OCI-LY1 (cell line): ENCODE results near the gene SNTB2.

Source experiments
- H2AFZ ChIP-seq: fragments of 200-600 bp; sonication (generic), shearing (Covaris generic); 2 replicates; pipeline ENCODE4 v1.6.0; 2014; ENCODE audit warnings: antibody characterized with exemption, mild to moderate bottlenecking, low read length
- H3F3A ChIP-seq: fragments of 200-600 bp; sonication (generic), shearing (Covaris generic); 2 replicates; pipeline ENCODE4 v1.6.0; 2014; ENCODE audit warnings: mild to moderate bottlenecking, antibody characterized with exemption, low read length, moderate library complexity; ENCODE audit not compliant: insufficient read depth
- H3K27ac ChIP-seq: fragments of 200-600 bp; sonication (generic); 2 replicates; pipeline ENCODE4 v1.5.1; 2014; ENCODE audit warnings: low read length, mixed run types, mild to moderate bottlenecking, low read depth; ENCODE audit not compliant: poor library complexity, severe bottlenecking
- H3K27me3 ChIP-seq: fragments of 200-600 bp; sonication (generic); 2 replicates; pipeline ENCODE4 v1.6.0; 2014; ENCODE audit warnings: antibody characterized with exemption, mild to moderate bottlenecking, low read length, moderate library complexity; ENCODE audit not compliant: insufficient read depth
- H3K36me3 ChIP-seq: fragments of 200-600 bp; sonication (generic); 2 replicates; pipeline ENCODE4 v1.6.1; 2014; ENCODE audit warnings: mild to moderate bottlenecking, antibody characterized with exemption, low read length, moderate library complexity, mixed read lengths; ENCODE audit not compliant: insufficient read depth
- H3K4me1 ChIP-seq: fragments of 200-600 bp; sonication (generic); 2 replicates; pipeline ENCODE4 v1.5.1; 2014; ENCODE audit warnings: mild to moderate bottlenecking, low read length, moderate library complexity; ENCODE audit not compliant: insufficient read depth, severe bottlenecking
- H3K4me2 ChIP-seq: fragments of 200-600 bp; sonication (generic), shearing (Covaris generic); 2 replicates; pipeline ENCODE4 v1.6.1; 2014; ENCODE audit warnings: low read length
- H3K4me3 ChIP-seq: fragments of 200-600 bp; sonication (generic); 2 replicates; pipeline ENCODE4 v1.5.1; 2014; ENCODE audit warnings: low read length, low read depth, mild to moderate bottlenecking, mixed read lengths; ENCODE audit not compliant: poor library complexity, severe bottlenecking
- H3K79me2 ChIP-seq: fragments of 200-600 bp; shearing (Covaris generic); 2 replicates; pipeline ENCODE4 v1.6.1; 2016; ENCODE audit warnings: mixed run types, low read length, mixed read lengths; ENCODE audit not compliant: insufficient read depth
- H3K9ac ChIP-seq: fragments of 200-600 bp; sonication (generic), shearing (Covaris generic); 2 replicates; pipeline ENCODE4 v1.6.1; 2014; ENCODE audit warnings: mild to moderate bottlenecking, low read length, mixed read lengths
- H3K9me2 ChIP-seq: fragments of 200-600 bp; sonication (generic), shearing (Covaris generic); 2 replicates; pipeline ENCODE4 v1.6.1; 2014; ENCODE audit warnings: low read depth, mild to moderate bottlenecking, low read length, mixed read lengths
- H3K9me3 ChIP-seq: fragments of 200-600 bp; shearing (Covaris generic); 2 replicates; pipeline ENCODE4 v1.6.1; 2014; ENCODE audit warnings: low read length, mixed read lengths
- H4K20me1 ChIP-seq: fragments of 200-600 bp; sonication (generic), shearing (Covaris generic); 2 replicates; pipeline ENCODE4 v1.6.0; 2016; ENCODE audit warnings: mild to moderate bottlenecking, low read length; ENCODE audit not compliant: insufficient read depth
- CTCF ChIP-seq: fragments of 200-600 bp; sonication (generic), shearing (Covaris generic); IDR thresholded peaks from 2 replicates; pipeline ENCODE4 v1.5.1; 2017; ENCODE audit warnings: mild to moderate bottlenecking, antibody characterized with exemption, low read length, moderate library complexity, mixed read lengths
- EZH2 ChIP-seq: fragments of 200-600 bp; sonication (generic), shearing (Covaris generic); IDR thresholded peaks from 2 replicates; pipeline ENCODE4 v1.8.0; 2017; ENCODE audit warnings: borderline replicate concordance, mixed run types, mild to moderate bottlenecking, antibody characterized with exemption, low read length, moderate library complexity, mixed read lengths

Gene SNTB2

GRCh38 chr16:69301187-69301586 lies 114.2 kb downstream of the SNTB2 start:
- Histone ChIP-seq H3K36me3 (peaks cover 38% of the 10 kb centered on the region), H3K79me2 (no peaks in the 10 kb centered on the region), H3K9me2 (no peaks in the 10 kb centered on the region), H3F3A (no peaks in the 10 kb centered on the region), H3K4me2 (no peak overlapping the region), H3K27me3 (no peaks in the 10 kb centered on the region), H3K9me3 (no peaks in the 10 kb centered on the region), H4K20me1 (no peaks in the 10 kb centered on the region), H3K9ac (no peak overlapping the region), H3K4me3 (no peak overlapping the region), H2AFZ (no peak overlapping the region), H3K27ac (no peak overlapping the region), H3K4me1 (peaks cover 8% of the 10 kb centered on the region)
- TF ChIP-seq CTCF = no peak
- TF ChIP-seq EZH2 = no peak

GRCh38 chr16:69301861-69302260 lies 114.9 kb downstream of the SNTB2 start:
- Histone ChIP-seq H3F3A (no peaks in the 10 kb centered on the region), H3K9me3 (no peaks in the 10 kb centered on the region), H2AFZ (no peak overlapping the region), H3K27me3 (no peaks in the 10 kb centered on the region), H3K4me2 (no peak overlapping the region), H3K9ac (no peak overlapping the region), H4K20me1 (no peaks in the 10 kb centered on the region), H3K4me1 (peaks cover 8% of the 10 kb centered on the region), H3K27ac (no peak overlapping the region), H3K79me2 (no peaks in the 10 kb centered on the region), H3K36me3 (peaks cover 38% of the 10 kb centered on the region), H3K4me3 (no peak overlapping the region), H3K9me2 (no peaks in the 10 kb centered on the region)
- TF ChIP-seq CTCF (no peak), EZH2 (no peak)

GRCh38 chr16:69302301-69302700 lies 115.3 kb downstream of the SNTB2 start:
- H4K20me1 ChIP-seq = no peaks in the 10 kb centered on the region
- H3K4me3 ChIP-seq = no peak overlapping the region
- H3K4me1 ChIP-seq = peaks cover 8% of the 10 kb centered on the region
- TF ChIP-seq EZH2 (no peak), CTCF (no peak)
- no peak overlapping the region for H2AFZ ChIP-seq
- peaks cover 38% of the 10 kb centered on the region for H3K36me3 ChIP-seq
- H3K27me3 ChIP-seq = no peaks in the 10 kb centered on the region
- H3K4me2 ChIP-seq = no peak overlapping the region
- no peaks in the 10 kb centered on the region for H3F3A ChIP-seq
- H3K9ac ChIP-seq = no peak overlapping the region
- no peaks in the 10 kb centered on the region for H3K9me3 ChIP-seq
- H3K27ac ChIP-seq = no peak overlapping the region
- H3K9me2 ChIP-seq = no peaks in the 10 kb centered on the region
- H3K79me2 ChIP-seq = no peaks in the 10 kb centered on the region
